Caco-2 (cell line): ENCODE measurements around the gene SS18L1. TPM values are rescaled to one million over a fixed set of nuclear protein-coding genes. Genes with fewer than 3 reads are reported as not detected.

Experiments
- BruUV-seq: library from RNA; stranded (reverse); fragments of 400-500 nt; replicated peaks from 2 replicates; lab custom pipeline; 2021; lab: Mats Ljungman, UMichigan
- CTCF ChIA-PET: fragments of 300-600 bp; sonication (Branson Sonifier 250); formaldehyde crosslinking; loops from one replicate; lab custom pipeline; 2022; ENCODE audit warnings: antibody characterized with exemption; lab: Charles Lee
- POLR2A ChIA-PET: fragments of 300-600 bp; sonication (Branson Sonifier 250); formaldehyde crosslinking; loops from one replicate; lab custom pipeline; 2022; ENCODE audit warnings: antibody characterized with exemption; lab: Charles Lee
- DNase-seq, 2 experiments: peaks; one replicate each; pipeline versions ENCODE4 v3.0.0 to v3.0.0-alpha.2; 2020 to 2022
- H3K27me3 ChIP-seq: replicated peaks from 2 replicates; pipeline ENCODE4 v1.6.0; 2011; ENCODE audit warnings: low read length; ENCODE audit not compliant: control insufficient read depth, insufficient read depth
- H3K36me3 ChIP-seq: 2 replicates; pipeline ENCODE4 v1.5.1; 2011; ENCODE audit warnings: low read length; ENCODE audit not compliant: control insufficient read depth, insufficient read depth
- H3K4me1 ChIP-seq: fragments of 250-450 bp; sonication (Bioruptor Pico); 2 replicates; pipeline ENCODE4 v1.5.1; 2020; ENCODE audit warnings: mild to moderate bottlenecking
- H3K4me3 ChIP-seq: 2 replicates; pipeline ENCODE4 v1.5.1; 2011; ENCODE audit warnings: low read depth, mild to moderate bottlenecking, control low read depth, low read length
- H3K9me3 ChIP-seq: fragments of 250-450 bp; sonication (Bioruptor Pico); 2 replicates; pipeline ENCODE4 v1.5.1; 2020; ENCODE audit warnings: mild to moderate bottlenecking, moderate library complexity
- H3K27ac Mint-ChIP-seq: one replicate; pipeline ENCODE4 v1.8.0; 2022; ENCODE audit warnings: mixed read lengths; ENCODE audit not compliant: unreplicated experiment
- H3K27me3 Mint-ChIP-seq: one replicate; pipeline ENCODE4 v1.8.0; 2022; ENCODE audit warnings: mixed read lengths; ENCODE audit not compliant: insufficient read depth, unreplicated experiment
- H3K36me3 Mint-ChIP-seq: one replicate; pipeline ENCODE4 v1.8.0; 2022; ENCODE audit warnings: mild to moderate bottlenecking, mixed read lengths; ENCODE audit not compliant: insufficient read depth, unreplicated experiment
- H3K4me1 Mint-ChIP-seq: one replicate; pipeline ENCODE4 v1.8.0; 2022; ENCODE audit warnings: low read depth, mixed read lengths; ENCODE audit not compliant: unreplicated experiment
- H3K4me3 Mint-ChIP-seq: one replicate; pipeline ENCODE4 v1.8.0; 2022; ENCODE audit warnings: mild to moderate bottlenecking, moderate library complexity, mixed read lengths; ENCODE audit not compliant: unreplicated experiment
- H3K9me3 Mint-ChIP-seq: one replicate; pipeline ENCODE4 v1.8.0; 2022; ENCODE audit warnings: mixed read lengths; ENCODE audit not compliant: unreplicated experiment
- intact Hi-C: fragments of 100-400 bp; cut with micrococcal nuclease; formaldehyde crosslinking; loops from one replicate; pipeline ENCODE4 v1.10.0; 2022; ENCODE audit not compliant: unreplicated experiment
- total RNA-seq: library from RNA; stranded (reverse); gene quantifications from 2 replicates; pipeline ENCODE4 v1.2.3, GENCODE V29; 2022
- TF ChIP-seq, protein P1 (sequence below), 2 experiments: fragments of 200-600 bp in 1 of 2; IDR thresholded peaks; 1 replicate in 1 of 2; 2 replicates in 1 of 2; pipeline versions ENCODE4 v1.5.1 to v1.8.0; 2011 to 2022; ENCODE audit warnings: antibody characterized with exemption in 1 of 2, control low read depth in 1 of 2, inconsistent platforms in 1 of 2, low read depth in 1 of 2, low read length in 1 of 2, mild to moderate bottlenecking in 1 of 2, moderate library complexity in 1 of 2; ENCODE audit not compliant: insufficient read depth in 1 of 2, severe bottlenecking in 1 of 2, unreplicated experiment in 1 of 2

Gene SS18L1
- total RNA-seq, 1 experiment from 2014 or later = 46.4 TPM

GRCh38 chr20:62225820-62226635, 82.5 kb downstream of the SS18L1 start:
- H3K27me3 Mint-ChIP-seq = peaks cover 30% of the 10 kb centered on the region
- no peak overlapping the region for H3K27ac Mint-ChIP-seq
- intact Hi-C loops = no loop called here
- H3K9me3 Mint-ChIP-seq = no peaks in the 10 kb centered on the region
- H3K4me1 ChIP-seq = peaks cover 5% of the 10 kb centered on the region
- TF ChIP-seq, protein P1, sequence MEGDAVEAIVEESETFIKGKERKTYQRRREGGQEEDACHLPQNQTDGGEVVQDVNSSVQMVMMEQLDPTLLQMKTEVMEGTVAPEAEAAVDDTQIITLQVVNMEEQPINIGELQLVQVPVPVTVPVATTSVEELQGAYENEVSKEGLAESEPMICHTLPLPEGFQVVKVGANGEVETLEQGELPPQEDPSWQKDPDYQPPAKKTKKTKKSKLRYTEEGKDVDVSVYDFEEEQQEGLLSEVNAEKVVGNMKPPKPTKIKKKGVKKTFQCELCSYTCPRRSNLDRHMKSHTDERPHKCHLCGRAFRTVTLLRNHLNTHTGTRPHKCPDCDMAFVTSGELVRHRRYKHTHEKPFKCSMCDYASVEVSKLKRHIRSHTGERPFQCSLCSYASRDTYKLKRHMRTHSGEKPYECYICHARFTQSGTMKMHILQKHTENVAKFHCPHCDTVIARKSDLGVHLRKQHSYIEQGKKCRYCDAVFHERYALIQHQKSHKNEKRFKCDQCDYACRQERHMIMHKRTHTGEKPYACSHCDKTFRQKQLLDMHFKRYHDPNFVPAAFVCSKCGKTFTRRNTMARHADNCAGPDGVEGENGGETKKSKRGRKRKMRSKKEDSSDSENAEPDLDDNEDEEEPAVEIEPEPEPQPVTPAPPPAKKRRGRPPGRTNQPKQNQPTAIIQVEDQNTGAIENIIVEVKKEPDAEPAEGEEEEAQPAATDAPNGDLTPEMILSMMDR (IDR thresholded peaks at IDR 0.05; ENCODE audit: insufficient read depth in 1 of 2, low read depth in 1 of 2, low read length in 1 of 2, severe bottlenecking in 1 of 2, unreplicated experiment in 1 of 2) = no peak
- ChIA-PET CTCF (no interaction called here), POLR2A (interaction anchor here (0.6 kb wide), 1 partner anchor 160 kb away, joined by 3 read pairs; no protein-coding TSS in a partner anchor)
- H3K4me1 Mint-ChIP-seq = no peaks in the 10 kb centered on the region
- no peak overlapping the region for H3K4me3 ChIP-seq
- no peaks in the 10 kb centered on the region for H3K36me3 ChIP-seq
- no peak for DNase-seq
- BruUV-seq = no TSS peak
- H3K4me3 Mint-ChIP-seq = no peak overlapping the region
- H3K36me3 Mint-ChIP-seq = no peaks in the 10 kb centered on the region
- H3K27me3 ChIP-seq = peaks cover 20% of the 10 kb centered on the region
- H3K9me3 ChIP-seq = peaks cover 4% of the 10 kb centered on the region; the same call in 1 of the 2 replicates

DNA sequence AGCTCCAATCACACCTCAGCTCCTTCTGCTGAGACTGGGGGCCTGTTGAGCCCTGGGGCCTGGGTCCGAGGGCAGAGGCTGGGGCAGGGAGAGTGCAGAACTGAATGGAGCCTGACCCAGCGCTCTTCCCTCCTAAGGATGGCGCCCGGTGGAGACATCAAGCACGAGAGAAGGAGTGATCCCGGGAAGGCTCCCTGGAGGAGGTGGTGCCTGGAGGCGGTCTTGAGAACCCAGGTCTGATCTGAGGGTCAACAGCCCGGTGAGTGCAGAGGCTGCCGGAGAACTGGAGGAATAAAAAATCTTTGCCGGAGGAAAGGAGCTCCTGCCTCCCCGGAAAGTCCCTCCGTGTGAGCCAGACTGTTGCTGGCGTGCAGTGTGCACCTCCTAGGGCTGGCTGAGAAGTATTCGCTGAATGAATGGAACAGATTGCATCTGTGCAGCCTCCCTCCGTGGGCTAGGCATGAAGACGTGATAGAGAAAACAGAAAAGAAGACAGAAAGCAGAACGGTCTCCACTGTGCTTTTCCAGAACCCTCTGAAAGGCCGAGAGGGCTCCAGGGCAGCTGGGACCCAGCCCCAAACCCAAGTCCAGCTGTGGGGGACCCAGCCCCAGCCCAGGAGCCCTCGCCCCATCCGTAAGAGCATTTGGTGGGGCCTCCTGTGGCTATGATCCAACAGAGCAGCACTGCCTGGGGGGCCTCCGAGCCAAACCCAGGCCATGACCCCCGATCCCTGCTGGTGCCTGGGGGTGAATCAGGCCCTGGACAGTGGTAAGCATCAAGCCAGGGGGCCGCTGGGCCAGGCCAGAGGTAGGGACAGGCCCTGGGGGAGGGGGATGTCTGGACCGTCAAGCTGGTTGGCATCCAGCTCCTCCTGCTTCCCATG, 83.4 kb downstream of the SS18L1 start:
- no peak overlapping the region for H3K4me3 Mint-ChIP-seq
- TF ChIP-seq, protein P1 (IDR thresholded peaks at IDR 0.05; ENCODE audit: insufficient read depth in 1 of 2, low read depth in 1 of 2, low read length in 1 of 2, severe bottlenecking in 1 of 2, unreplicated experiment in 1 of 2) = no peak
- H3K4me3 ChIP-seq = no peak overlapping the region
- DNase-seq = no peak
- no peaks in the 10 kb centered on the region for H3K4me1 Mint-ChIP-seq
- H3K9me3 Mint-ChIP-seq = no peaks in the 10 kb centered on the region
- intact Hi-C loops = no loop called here
- no peaks in the 10 kb centered on the region for H3K36me3 Mint-ChIP-seq
- no peak overlapping the region for H3K27ac Mint-ChIP-seq
- no TSS peak for BruUV-seq
- H3K27me3 Mint-ChIP-seq = peaks cover 24% of the 10 kb centered on the region
- H3K27me3 ChIP-seq = peaks cover 14% of the 10 kb centered on the region
- ChIA-PET POLR2A (no interaction called here), CTCF (no interaction called here)
- H3K36me3 ChIP-seq = no peaks in the 10 kb centered on the region
- no peaks in the 10 kb centered on the region for H3K4me1 ChIP-seq
- H3K9me3 ChIP-seq = peaks cover 4% of the 10 kb centered on the region; the same call in 1 of the 2 replicates

- Histone ChIP-seq H3K27me3 (peaks cover 14% of the 10 kb centered on the region), H3K4me1 (no peaks in the 10 kb centered on the region), H3K4me3 (no peak overlapping the region), H3K9me3 (peaks cover 4% of the 10 kb centered on the region; the same call in 1 of the 2 replicates), H3K36me3 (no peaks in the 10 kb centered on the region)
- Mint-ChIP-seq H3K9me3 (no peaks in the 10 kb centered on the region), H3K27me3 (peaks cover 21% of the 10 kb centered on the region), H3K4me1 (no peaks in the 10 kb centered on the region), H3K27ac (no peak overlapping the region), H3K36me3 (no peaks in the 10 kb centered on the region), H3K4me3 (no peak overlapping the region)
- intact Hi-C loops = no loop called here
- CTCF ChIA-PET = no interaction called here
- POLR2A ChIA-PET = no interaction called here
- BruUV-seq = no TSS peak
- TF ChIP-seq, protein P1 (IDR thresholded peaks at IDR 0.05; ENCODE audit: insufficient read depth in 1 of 2, low read depth in 1 of 2, low read length in 1 of 2, severe bottlenecking in 1 of 2, unreplicated experiment in 1 of 2) = no peak
- DNase-seq = no peak
Observed at GRCh38 chr20:62227591-62227976, 84.0 kb downstream of the SS18L1 start.
